DND-41 (cell line): ENCODE data around the gene TMEM19.

ENCODE experiments used
- ATAC-seq: fragments of 200-7000 bp; cut with Tn5 transposase; 3 replicates; pipeline ENCODE4 v1.9.1; 2021; ENCODE audit warnings: low read depth; ENCODE audit not compliant: insufficient read depth
- DNase-seq: peaks from one replicate; pipeline ENCODE4 v3.0.0-alpha.2; 2020
- H2AFZ ChIP-seq: 2 replicates; pipeline ENCODE4 v1.6.0; 2012; ENCODE audit warnings: low read depth, low read length
- H3K27ac ChIP-seq: 2 replicates; pipeline ENCODE4 v1.5.1; 2012; ENCODE audit warnings: low read length, inconsistent platforms
- H3K27me3 ChIP-seq: fragments of 200-600 bp; sonication (generic); 2 replicates; pipeline ENCODE4 v1.6.0; 2012; ENCODE audit warnings: low read length, mild to moderate bottlenecking, inconsistent platforms; ENCODE audit not compliant: insufficient read depth, poor library complexity
- H3K36me3 ChIP-seq: 2 replicates; pipeline ENCODE4 v1.5.1; 2012; ENCODE audit warnings: low read length, inconsistent platforms; ENCODE audit not compliant: insufficient read depth
- H3K4me1 ChIP-seq: 2 replicates; pipeline ENCODE4 v1.5.1; 2012; ENCODE audit warnings: mild to moderate bottlenecking, low read length; ENCODE audit not compliant: insufficient read depth
- H3K4me2 ChIP-seq: 2 replicates; pipeline ENCODE4 v1.6.0; 2012; ENCODE audit warnings: mild to moderate bottlenecking, moderate library complexity, low read length, inconsistent platforms; ENCODE audit not compliant: insufficient read depth
- H3K4me3 ChIP-seq, 2 experiments: fragments of 200-600 bp in 1 of 2; shearing (Covaris generic) in 1 of 2; 2 replicates each; pipeline ENCODE4 v1.5.1; 2012 to 2016; ENCODE audit warnings: inconsistent platforms in 2 of 2, low read length in 2 of 2, mild to moderate bottlenecking in 2 of 2, low read depth in 1 of 2, moderate library complexity in 1 of 2
- H3K79me2 ChIP-seq: 2 replicates; pipeline ENCODE4 v1.6.0; 2012; ENCODE audit warnings: low read length, inconsistent platforms; ENCODE audit not compliant: insufficient read depth
- H3K9ac ChIP-seq: 2 replicates; pipeline ENCODE4 v1.6.0; 2012; ENCODE audit warnings: low read depth, mild to moderate bottlenecking, inconsistent platforms, low read length, moderate library complexity
- H3K9me3 ChIP-seq: 2 replicates; pipeline ENCODE4 v1.5.1; 2012; ENCODE audit warnings: low read length, moderate library complexity, mild to moderate bottlenecking, inconsistent platforms; ENCODE audit not compliant: insufficient read depth, severe bottlenecking
- H4K20me1 ChIP-seq: 2 replicates; pipeline ENCODE4 v1.6.0; 2012; ENCODE audit warnings: low read length; ENCODE audit not compliant: insufficient read depth
- CTCF ChIP-seq: IDR thresholded peaks from 2 replicates; pipeline ENCODE4 v1.5.1; 2012; ENCODE audit warnings: borderline replicate concordance, low read length, moderate library complexity, mild to moderate bottlenecking; ENCODE audit not compliant: poor library complexity, severe bottlenecking; ENCODE audit errors: extremely low read depth
- EZH2 ChIP-seq: IDR thresholded peaks from 3 replicates; pipeline ENCODE4 v1.6.1; 2012; ENCODE audit warnings: borderline replicate concordance, low read depth, mild to moderate bottlenecking, moderate library complexity, low read length, inconsistent platforms; ENCODE audit not compliant: severe bottlenecking

TMEM19 gene

DNA sequence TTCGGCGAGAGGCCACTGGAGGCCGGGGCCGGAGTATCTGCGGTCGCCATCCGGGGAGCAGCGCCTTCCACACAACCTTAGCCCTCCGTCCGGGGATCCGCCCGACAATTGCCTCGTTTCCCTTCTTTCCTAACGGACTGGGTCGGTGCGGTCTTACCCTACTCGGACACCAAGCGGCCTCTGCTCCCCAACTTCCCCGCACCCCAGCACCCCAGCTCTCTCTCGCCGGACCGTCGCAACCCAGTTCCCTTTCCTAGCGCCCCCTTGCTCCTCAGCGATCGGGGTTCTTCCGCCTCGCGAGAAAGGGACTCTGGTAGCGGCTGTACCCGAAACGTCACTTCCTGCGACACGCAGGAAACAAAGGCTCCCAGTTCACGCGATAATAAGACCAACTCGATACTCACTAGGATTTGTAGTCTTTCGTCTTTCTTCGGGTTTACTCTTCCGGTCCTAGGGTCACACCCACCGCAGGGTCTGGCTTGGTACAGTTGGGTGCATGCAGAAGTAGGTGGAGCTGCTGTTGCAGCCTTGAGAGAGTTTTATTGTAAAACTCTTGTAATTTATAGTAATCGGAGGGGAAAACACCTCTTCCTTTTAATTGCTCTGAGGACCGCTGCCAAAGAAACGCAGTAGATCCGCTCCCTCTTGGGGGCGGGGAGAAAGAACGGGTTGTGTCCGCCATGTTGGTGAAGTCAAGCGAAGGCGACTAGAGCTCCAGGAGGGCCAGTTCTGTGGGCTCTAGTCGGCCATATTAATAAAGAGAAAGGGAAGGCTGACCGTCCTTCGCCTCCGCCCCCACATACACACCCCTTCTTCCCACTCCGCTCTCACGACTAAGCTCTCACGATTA is 22.1 kb upstream of the TMEM19 start, which contains the start of the genes THAP2 and ZFC3H1:
Gene THAP2, plus strand, starts transcription at position 741 of the 850 bp plus-strand sequence. CDS start 209 bp downstream, outside the sequence.
Gene ZFC3H1, minus strand, starts transcription at position 288 of the 850 bp plus-strand sequence. Its CDS starts 238 bp downstream, at position 50.
- Histone ChIP-seq H3K4me3 (peak within 1 kb of the TSS; percentile 50 to 68), H3K4me2 (peak within 1 kb of the TSS; percentile 73), H3K9ac (peak within 1 kb of the TSS; percentile 68), H2AFZ (peak within 1 kb of the TSS; percentile 85), H3K9me3 (no peaks in the 10 kb centered on the region), H3K27ac (peak within 1 kb of the TSS; percentile 87), H3K27me3 (no peaks in the 10 kb centered on the region), H3K79me2 (peaks cover 68% of the 10 kb centered on the region), H4K20me1 (peaks cover 20% of the 10 kb centered on the region; the same call in 1 of the 2 replicates), H3K36me3 (peaks cover 26% of the 10 kb centered on the region), H3K4me1 (peaks cover 28% of the 10 kb centered on the region)
- TF ChIP-seq EZH2: no peak
- peak; percentile 49 for TF ChIP-seq CTCF
- DNase-seq (peak; percentile 94), ATAC-seq (peak; percentile 90)

DNA sequence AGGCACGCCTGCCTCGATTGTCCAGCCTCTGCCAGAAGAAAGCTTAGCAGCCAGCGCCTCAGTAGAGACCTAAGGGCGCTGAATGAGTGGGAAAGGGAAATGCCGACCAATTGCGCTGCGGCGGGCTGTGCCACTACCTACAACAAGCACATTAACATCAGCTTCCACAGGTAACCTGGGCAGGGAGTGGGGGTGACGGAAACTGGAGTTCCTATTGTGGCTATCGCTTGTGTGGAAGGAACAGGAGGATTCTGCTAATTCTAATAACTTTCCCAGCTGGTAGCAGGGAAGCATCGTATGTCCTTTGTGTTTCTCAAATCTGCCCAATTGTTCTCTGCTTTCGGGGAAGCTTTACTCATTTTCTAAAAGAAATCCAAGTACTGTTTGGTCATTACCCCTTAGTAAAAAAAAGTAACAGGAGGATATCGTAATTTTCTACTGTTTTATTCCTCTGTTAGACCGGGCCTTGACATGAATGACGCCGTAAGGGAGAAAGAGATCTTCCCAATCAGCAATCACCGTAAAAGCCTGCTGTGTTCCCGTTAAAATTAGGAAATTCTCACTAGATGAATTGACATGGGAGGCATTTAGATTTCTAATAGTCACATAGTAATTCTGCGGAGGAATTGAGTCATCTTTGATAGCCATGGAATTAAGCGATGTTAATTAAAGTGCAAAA is 21.3 kb upstream of the TMEM19 start:
- H3K9ac ChIP-seq: peak overlapping the region; percentile 68
- TF ChIP-seq CTCF: peak; percentile 2
- no peak for TF ChIP-seq EZH2
- ATAC-seq: no peak; the same call in 2 of the 3 replicates
- no peaks in the 10 kb centered on the region for H3K9me3 ChIP-seq
- H2AFZ ChIP-seq: peak overlapping the region; percentile 83
- peaks cover 20% of the 10 kb centered on the region; the same call in 1 of the 2 replicates for H4K20me1 ChIP-seq
- peaks cover 28% of the 10 kb centered on the region for H3K4me1 ChIP-seq
- DNase-seq: no peak
- peak overlapping the region; percentile 87 for H3K27ac ChIP-seq
- H3K4me3 ChIP-seq: peak overlapping the region; percentile 50 to 68
- H3K79me2 ChIP-seq: peaks cover 61% of the 10 kb centered on the region
- H3K4me2 ChIP-seq: peak overlapping the region; percentile 73
- peaks cover 18% of the 10 kb centered on the region for H3K36me3 ChIP-seq
- H3K27me3 ChIP-seq: no peaks in the 10 kb centered on the region

GRCh38 chr12:71665090-71665463 is 20.8 kb upstream of the TMEM19 start:
- H3K79me2 ChIP-seq: peaks cover 55% of the 10 kb centered on the region

More at GRCh38 chr12:71665090-71665463, 20.8 kb upstream of the TMEM19 start:
- Histone ChIP-seq H3K27me3 (no peaks in the 10 kb centered on the region), H3K27ac (peak overlapping the region; percentile 87), H3K4me1 (peaks cover 28% of the 10 kb centered on the region), H3K9ac (peak overlapping the region; percentile 68), H3K4me3 (peak overlapping the region; percentile 50 to 68), H4K20me1 (peaks cover 20% of the 10 kb centered on the region; the same call in 1 of the 2 replicates), H3K36me3 (peaks cover 13% of the 10 kb centered on the region), H3K9me3 (no peaks in the 10 kb centered on the region), H3K4me2 (peak overlapping the region; percentile 73), H2AFZ (peak overlapping the region; percentile 83)
- ATAC-seq (no peak), DNase-seq (no peak)
- no peak for TF ChIP-seq CTCF
- TF ChIP-seq EZH2: no peak
